D721Med (cell line): ENCODE measurements around the gene CABYR.
A peak's percentile ranks its signal among the peaks of the same experiment; 100 is the strongest.

Experiments
- DNase-seq: peaks from one replicate; pipeline ENCODE4 v3.0.0; 2011; ENCODE audit warnings: low spot score; ENCODE audit not compliant: insufficient read length
- FAIRE-seq: peaks from 2 replicates; lab custom pipeline; 2011; peaks lifted over from hg19 to GRCh38; lab: Jason Lieb, UNC
- TF ChIP-seq, protein P1 (sequence below): IDR thresholded peaks from 2 replicates; pipeline ENCODE4 v1.5.1; 2012; ENCODE audit warnings: mild to moderate bottlenecking, control low read depth; ENCODE audit not compliant: insufficient read depth; ENCODE audit errors: missing control alignments

CABYR gene

DNA sequence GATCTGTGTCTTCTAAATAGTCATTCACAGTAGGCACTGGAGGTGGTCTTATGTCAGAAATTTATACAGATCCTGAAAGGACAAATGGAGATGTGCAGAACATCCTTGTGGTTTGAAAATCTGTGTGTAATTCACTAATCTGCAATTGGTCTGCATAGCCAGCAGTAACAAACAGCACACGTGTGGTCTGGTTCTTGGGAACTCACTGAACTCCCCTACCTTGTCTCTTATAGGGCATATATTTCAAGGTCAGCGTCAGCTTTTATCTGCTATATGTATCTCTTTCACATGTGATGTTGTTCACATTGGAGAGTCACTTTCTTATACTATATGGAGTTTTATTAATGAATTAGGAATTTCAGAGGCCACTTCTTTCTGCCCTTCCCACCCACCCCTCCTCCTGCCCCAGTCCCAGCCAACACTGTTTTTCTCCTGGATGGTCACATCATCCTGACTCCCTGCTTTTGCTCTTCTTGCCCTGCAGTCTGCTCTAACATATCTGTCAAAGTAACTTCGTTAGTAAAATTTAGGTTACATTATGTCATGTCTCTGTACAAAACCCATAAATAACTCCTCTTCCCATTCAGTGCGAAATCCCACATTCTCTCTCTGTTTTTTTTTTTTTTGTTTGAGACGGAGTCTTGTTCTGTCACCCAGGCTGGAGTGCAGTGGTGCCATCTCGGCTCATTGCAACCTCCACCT is 35.4 kb upstream of the CABYR start:
- FAIRE-seq, result no peak
- DNase-seq, result no peak

DNA sequence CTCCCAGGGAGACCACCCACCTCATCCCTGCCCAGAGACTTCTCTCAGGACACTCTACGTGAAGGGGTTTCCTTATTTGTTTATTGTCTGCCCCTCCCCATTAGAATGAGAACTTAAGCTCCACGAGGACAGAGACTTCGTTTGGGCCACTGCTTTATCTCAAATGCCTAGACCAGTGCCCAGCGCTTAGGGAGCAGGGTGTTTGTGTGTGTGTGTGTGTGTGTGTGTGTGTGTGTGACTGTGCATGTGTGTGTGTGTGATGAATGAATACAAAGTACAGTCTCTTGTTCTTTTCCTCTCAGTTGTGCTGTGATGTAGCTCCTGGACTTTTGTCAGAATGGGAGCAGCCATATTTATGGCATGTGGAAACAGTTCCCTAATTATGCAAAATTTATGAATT is 34.4 kb upstream of the CABYR start:
- DNase-seq, result no peak
- FAIRE-seq, result no peak
- TF ChIP-seq, protein P1, sequence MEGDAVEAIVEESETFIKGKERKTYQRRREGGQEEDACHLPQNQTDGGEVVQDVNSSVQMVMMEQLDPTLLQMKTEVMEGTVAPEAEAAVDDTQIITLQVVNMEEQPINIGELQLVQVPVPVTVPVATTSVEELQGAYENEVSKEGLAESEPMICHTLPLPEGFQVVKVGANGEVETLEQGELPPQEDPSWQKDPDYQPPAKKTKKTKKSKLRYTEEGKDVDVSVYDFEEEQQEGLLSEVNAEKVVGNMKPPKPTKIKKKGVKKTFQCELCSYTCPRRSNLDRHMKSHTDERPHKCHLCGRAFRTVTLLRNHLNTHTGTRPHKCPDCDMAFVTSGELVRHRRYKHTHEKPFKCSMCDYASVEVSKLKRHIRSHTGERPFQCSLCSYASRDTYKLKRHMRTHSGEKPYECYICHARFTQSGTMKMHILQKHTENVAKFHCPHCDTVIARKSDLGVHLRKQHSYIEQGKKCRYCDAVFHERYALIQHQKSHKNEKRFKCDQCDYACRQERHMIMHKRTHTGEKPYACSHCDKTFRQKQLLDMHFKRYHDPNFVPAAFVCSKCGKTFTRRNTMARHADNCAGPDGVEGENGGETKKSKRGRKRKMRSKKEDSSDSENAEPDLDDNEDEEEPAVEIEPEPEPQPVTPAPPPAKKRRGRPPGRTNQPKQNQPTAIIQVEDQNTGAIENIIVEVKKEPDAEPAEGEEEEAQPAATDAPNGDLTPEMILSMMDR, result no peak

More for the DNA sequence above, 35.4 kb upstream of the CABYR start:
- TF ChIP-seq, protein P1, result no peak

DNA sequence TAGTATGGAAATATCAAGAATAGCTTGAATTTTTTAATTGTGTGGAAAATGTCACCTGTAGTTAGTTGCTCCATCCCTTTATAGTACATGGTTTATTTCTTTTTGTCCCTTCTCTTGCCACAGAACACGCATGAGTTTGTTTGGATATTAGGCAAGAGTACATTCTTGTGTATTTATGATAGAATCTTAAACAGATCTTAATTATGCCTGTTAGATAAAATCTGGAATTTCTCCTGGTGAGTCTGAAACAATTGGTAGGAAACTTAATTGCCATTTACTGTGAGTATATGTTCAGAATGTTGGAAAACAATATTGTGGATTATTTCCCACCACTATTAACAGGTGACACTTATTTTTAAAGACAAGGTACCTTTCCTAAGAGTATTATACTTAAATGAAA is 30.2 kb upstream of the CABYR start:
- DNase-seq, result no peak
- no peak for FAIRE-seq
- TF ChIP-seq, protein P1, result no peak

DNA sequence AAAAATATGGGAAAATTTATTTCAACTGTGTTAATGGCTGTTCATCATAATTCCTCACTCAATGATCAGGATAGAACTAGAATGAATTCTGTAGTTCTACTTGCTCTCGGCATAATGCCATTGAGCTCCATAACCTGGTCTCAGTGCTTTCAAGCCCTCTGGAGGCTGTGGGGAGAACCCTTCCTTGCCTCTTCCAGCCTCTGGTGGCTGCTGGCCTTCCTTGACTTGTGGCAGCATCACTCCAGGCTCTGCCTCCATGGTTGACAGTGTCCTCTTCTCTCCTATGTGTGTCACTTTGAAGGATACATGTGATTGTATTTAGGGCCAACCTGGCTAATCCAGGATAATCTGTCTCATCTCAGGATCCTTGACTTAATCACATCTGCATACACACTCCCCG is 26.9 kb upstream of the CABYR start:
- peak; percentile 62 for DNase-seq
- TF ChIP-seq, protein P1, result no peak
- FAIRE-seq, result peak; percentile 96

DNA sequence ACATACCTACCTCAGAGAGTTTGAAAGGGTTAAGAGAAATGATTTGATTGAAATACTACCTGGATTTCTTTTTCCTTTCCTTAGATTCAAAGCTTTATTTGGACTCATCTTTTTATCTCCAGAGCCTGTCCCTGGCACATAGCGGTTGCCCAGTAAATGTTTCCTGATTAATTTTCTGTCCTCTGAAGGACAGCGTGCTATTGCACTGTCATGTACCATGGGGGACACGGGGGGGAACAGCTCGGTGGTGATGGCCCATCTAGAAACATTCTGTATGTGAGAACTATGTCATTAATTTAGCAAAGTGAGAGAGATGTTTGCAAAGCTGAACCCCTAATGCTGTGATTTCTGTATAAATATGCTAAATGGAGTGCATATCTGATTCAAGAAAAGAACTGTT is 26.4 kb upstream of the CABYR start:
- TF ChIP-seq, protein P1, result no peak
- no peak for FAIRE-seq
- no peak for DNase-seq

DNA sequence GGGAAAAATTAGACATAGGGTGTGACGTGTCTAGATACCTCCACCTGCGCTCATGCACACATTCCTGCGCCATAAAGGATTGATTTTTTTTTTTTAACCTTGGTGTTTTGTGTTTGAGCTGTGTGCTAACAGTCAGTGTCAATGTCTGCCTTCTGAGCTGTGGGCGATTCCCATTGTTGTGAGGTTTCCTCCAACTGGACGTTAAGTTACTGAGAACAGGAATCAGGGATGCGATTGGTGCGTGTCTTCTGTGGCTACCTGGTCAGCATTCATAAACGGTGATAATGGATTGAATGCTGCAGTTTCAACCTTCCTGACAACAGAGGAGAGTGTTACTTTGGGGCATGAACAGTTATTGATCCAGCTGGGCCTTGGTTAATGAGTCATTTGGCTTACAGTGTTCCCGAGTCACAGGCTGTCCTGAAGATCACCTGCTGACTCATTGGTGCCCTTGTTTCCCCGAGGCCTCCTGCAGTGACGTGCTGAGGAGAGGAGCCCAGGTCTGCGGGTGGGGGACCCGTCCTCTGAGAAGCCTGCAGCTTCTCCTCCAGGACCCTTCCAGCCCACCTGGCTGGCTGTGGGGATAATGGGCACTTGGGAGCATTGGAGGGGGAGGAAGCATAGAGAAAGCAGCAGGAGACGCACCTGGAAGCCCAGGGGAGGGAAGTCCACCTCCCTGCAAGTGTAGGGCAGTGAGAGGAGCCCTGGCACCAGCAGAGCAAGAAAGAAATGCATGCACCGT is 25.8 kb upstream of the CABYR start:
- TF ChIP-seq, protein P1, result no peak
- DNase-seq (no peak), FAIRE-seq (no peak)

DNA sequence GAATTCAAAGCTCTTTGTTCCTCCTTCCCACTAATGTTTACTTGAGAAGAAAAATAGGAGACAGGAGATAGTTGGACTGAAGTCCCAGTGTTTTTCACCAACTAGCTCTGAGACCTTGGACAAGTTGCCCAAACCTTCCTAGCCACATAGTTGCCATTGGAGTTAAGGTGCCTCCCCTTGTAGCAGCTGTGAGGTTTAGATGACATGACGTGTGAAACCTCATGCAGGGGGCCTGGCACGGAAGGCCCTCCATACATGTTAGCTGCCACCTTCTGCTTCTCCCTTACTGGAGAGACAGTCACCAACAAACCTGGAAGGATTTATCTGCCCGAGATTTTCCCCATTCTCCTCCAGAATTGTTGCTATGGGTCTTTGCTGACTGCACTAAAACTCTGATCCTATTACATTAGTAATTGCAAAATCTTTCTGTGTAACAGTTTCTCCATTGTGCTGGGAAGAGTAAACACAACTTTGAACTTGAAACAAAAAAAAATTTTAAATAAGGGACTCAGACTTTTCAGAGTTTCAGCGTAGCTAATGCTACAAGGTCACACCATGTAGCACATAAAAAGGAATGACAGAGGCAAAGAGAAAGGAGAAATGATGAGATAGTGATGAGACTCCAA is 23.8 kb upstream of the CABYR start:
- FAIRE-seq (no peak), DNase-seq (no peak)
- TF ChIP-seq, protein P1, result no peak
